IPS-NIHi11 (cell line): ENCODE results near the gene ATMIN.

Source experiments
- DNase-seq: peaks from one replicate; pipeline ENCODE4 v3.0.0; 2012; ENCODE audit warnings: mixed read lengths, low spot score

Gene ATMIN

DNA sequence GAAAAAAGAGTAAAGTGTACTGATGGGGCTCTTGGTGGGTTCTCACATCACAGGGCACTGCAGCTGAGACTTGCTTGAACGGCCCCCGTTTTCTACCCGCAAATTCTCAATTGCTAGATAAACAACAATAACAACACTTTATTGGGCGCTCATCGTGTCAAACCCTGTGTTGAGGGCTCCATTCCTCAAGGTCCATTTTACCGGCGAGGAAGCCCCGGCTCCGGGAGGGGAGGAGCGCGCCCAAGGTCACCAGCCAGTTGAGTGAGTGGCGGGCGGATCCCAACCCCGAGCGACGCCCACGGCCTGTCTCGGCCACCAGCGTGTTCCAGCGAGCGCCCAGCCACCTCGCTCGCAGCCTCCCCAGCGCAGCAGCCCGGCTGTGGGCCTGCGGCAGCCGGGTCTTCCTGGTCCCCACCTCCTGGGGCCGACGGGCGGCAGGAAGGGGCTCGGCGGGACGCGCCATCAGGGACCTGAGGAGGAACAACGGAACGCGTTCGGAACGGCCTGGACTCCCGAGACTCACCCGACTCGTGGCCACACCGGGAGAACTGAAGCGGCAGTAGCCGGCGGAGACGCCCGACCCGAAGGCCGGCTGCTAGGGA is 29.3 kb upstream of the ATMIN start:
- DNase-seq, result peak; percentile 59

DNA sequence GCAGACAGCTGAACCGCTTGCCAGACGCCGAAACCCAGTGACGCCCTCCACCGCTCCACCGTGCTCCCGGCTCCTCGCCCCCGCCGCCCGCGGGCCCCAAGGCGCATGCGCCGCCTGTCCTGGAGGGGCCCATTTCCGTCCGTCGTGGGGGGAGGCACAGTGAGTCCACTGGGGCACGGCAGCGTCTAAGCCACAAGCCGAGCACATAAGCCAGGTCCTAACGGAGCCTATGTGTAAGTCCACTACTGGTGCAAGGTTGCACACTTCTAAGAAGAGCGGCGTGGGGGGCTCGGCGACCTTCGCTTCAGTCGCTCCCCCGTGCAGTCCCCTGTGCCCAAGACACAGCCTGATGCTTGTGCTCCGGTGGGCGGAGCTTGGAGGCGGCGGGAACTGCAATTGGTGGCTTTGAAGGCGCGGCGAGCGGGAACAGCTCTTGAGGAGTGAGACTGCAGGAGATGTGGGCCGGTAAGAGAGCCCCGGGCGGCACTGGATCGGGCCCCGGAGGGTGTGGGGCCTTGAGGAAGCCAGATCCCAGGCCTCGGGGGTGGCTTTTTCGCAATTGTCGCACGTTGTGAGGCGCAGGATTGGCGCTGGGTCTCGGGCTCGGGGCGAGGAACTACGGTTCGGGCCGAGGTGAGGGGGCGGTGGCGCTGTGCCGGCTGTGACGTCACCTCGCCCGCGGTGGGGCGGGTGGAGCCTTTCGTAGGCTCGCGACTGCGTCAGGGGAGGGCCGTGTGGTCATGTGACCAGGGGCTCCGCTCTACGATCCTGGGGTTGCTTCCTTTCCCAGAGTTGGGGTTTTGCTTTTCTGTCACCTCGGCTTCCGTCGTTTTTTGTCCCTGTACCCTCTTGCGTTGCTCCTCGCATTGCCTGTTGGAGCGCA is 28.6 kb upstream of the ATMIN start, which contains the start of the genes CENPN and CMC2:
CENPN (plus strand) TSS at position 402 of the 883 bp plus-strand sequence. CDS start 4,726 bp downstream, outside the sequence.
CMC2 (minus strand) TSS at position 73 of the 883 bp plus-strand sequence. CDS start 9,491 bp downstream, outside the sequence.
- DNase-seq, result peak; percentile 97

DNA sequence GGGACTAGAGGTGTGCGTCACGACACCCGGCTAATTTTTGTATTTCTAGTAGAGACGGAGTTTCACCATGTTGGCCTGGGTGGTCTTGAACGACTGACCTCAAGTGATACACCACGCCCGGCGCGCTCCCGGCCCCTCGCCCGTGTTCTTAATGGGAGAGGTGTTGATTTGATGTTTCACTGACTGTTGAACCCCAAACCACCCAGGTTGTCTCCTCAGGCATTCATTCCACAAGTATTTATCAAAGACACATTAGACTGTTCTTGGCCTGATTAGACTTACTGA is 27.2 kb upstream of the ATMIN start:
- DNase-seq, result no peak

DNA sequence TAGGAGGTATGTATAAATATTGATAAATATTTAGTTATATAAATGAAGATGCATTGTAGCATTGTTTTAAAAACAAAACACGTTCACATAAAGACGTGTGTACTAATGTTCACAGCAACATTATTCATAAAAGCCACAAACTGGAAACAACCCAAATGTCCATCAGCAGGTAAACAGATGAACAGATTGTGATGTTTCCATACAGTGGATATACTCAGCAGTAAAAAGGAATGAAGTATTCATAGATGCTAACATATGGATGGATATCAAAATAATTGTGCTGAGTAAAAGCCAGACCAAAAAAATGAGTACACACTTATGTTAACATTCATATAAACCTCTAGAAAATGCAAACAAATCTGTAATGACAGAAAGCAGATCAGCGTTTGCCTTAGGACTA is 22.7 kb upstream of the ATMIN start:
- no peak for DNase-seq

DNA sequence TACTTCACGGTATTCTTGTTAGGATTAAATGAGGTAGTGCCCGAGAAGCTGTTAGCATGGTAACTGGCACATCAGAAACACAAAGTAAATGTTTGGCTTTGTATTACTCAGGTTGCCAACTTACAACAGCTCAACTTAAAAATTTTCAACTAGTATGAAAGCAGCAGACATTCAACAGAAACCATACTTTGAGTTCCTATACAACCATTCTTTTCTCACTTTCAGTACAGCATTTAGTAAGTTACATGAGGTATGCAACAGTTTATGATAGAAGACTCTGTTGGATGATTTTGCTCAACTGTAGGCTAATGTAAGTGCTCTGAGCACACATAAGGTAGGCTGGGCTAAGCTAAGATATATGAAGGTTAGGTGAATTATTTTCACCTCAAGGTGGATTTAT is 21.0 kb upstream of the ATMIN start:
- DNase-seq, result no peak

DNA sequence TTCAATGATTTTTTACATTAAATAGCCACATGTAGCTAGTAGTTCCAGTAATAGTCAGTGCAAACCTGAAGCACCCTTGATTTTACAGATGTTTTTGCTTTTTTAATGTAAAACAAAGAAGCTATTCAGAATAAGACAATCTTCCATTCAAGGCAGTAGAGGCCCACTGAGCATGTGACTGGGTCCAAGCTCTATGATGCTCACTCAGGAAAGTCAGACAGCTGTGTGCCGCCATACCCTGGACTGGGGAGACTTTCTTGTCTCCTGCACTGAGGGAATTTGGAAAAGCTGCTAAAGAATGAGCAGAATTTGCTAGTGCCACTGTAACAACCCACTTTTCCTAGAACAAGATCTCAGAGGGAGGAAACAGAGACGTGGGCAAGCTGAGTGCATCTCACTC is 17.1 kb upstream of the ATMIN start:
- no peak for DNase-seq

DNA sequence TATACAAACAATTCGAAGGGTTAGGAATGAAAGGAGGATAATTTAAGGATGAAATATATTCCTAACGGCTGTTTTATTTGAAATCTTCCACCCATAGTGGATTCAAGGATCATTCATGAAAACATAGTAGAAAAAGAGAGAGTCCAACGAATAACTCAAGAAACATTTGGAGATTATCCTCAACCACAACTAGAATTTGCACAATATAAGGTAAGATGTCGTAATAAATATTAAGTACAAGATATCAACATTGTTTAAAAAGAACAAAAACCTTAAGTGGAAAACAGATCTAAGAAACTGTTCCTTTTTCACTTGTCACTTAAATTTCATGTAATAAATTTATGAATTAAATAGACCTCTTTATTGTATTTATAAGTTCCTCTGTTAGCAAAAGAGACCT is 9.2 kb upstream of the ATMIN start:
- no peak for DNase-seq

DNA sequence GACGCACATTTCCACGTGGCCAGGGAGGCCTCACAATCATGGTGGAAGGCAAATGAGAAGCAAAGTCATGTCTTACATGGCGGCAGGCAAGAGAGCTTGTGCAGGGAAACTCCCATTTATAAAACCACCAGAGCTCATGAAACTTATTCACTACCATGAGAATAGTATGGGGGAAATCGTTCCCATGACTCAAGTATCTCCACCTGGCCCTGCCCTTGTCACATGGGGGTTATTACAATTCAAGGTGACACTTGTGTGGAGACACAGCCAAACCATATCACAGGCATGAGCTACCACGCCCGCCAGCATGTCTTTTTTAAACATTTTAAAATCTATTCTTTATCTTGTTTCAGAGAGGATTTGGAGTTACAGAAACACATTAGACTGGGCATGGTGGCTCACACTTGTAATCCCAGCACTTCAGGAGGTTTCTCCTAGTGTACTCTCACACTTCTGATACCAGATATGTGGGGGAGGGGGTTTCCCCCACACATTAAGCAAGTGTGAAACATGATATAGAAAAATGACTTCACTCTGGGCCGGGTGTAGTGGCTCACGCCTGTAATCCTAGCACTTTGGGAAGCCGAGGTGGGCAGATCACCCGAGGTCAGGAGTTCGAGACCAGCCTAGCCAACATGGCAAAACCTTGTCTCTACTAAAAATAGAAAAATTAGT is 5.6 kb upstream of the ATMIN start:
- DNase-seq, result no peak

DNA sequence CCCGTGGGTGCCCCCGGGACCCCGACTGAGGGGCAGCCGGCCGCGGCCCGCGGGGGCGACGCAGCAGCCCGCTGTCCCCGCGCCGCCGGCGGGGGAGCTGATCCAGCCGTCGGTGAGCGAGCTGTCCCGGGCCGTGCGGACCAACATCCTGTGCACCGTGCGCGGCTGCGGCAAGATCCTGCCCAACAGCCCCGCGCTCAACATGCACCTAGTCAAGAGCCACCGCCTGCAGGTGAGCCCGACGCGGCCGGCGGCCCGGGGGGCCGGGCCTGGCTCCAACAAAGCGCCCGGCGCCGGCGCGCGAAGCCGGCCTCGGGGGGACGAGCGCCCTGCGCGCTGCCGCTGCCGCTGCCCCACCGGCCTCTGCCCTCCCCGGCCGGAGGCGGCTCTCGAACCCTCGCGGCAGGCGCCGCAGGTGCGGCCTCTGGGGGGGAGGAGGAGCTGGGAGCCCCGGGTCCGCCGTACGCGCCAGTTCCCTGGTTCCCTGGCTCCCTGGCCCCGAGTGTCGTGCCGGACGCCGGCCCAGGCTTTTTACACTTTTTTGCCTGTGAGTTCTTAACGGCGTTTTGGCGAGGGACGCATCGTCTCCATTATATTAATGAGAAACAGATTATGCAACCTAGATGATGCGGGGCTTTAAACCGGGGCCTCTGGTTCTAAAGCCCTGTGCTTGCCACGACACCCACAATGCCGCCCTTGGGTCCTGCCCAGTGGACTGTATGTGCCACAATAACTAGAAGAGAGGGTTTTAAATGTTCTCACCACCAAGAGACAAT is 521 bp downstream of the ATMIN start:
- peak; percentile 81 for DNase-seq

DNA sequence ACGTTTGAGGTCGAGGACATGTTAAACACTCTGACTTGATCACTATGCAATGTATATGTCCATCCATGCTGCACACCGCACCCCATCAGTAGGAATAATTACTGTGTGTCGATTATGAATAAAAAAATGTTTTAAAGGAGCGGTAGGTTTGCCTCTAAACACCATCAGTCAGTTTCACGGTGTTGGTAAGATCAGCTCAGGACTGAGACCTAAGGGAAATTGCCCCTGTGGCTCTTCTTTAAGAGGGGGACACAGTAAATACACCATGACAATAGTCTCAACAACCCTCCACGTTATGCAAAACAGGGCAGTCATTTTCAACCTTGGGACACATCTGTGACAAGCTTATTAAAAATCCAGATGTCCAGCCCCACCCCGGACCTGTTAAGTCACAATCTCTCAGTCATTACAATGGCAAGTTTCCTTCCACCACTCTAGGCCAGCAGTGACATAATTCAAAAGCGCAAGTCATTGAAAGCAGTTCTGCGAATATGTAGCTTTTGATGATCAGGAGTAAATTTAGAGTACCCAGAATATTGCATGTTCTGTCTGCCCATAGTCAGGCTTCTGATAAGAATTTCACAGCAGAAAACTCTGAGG is 1.2 kb downstream of the ATMIN start:
- DNase-seq, result no peak

DNA sequence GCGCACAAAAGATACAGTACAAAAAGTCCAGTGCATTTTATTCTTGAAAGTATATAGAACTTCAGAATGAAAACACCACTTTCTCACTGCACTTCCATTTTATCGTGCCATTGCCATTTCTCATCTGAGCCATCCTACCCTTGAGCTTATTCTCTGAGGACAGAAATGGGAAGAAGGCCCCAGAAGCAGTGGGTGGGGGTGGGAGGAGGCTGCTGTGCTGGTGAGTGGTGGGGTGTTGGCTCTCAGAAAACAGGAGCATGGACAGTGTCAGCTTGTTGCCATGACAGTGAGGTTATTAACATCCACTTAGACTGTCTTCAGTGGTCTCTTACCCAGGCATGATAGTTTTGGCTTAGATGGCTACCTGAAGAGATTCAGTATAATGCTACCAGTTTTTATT is 4.5 kb downstream of the ATMIN start:
- DNase-seq, result no peak

DNA sequence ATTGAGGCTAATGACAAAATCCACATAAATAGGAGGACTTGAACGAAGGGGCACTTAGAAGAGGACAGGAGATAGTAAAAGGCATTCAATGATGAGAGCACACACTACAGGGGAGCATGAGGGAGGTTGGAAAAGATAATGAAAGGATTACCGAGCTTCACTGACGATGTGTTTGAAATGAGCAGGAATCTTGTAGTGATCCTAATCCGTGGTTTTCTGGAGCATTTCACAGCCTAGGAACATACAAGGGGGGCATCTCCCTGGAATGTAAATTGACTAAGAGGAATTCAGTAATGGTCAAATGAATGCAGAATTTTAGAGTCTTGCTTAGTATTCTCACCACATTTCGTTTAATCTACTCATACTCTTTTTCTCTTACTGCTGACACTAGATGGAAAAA is 5.2 kb downstream of the ATMIN start:
- no peak for DNase-seq

DNA sequence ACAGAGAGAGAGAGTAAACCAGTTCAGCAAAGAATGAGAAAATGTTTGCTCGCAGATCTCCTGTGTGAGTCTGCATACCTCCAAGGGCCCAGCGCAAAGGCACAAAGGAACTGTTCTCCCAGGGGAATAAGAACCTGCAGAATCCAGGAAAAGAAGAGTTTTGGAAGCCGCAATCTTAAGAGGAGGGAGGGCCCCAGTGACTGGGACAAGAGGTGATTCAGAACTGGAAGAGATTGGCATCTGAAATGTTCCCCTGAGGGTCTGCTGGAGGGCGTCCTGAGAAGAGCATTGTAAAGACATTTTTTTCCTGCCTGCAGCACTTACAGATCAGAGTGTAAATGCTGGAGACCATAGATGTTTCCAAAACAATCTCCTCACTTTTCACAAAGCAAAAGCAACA is 6.1 kb downstream of the ATMIN start:
- no peak for DNase-seq

DNA sequence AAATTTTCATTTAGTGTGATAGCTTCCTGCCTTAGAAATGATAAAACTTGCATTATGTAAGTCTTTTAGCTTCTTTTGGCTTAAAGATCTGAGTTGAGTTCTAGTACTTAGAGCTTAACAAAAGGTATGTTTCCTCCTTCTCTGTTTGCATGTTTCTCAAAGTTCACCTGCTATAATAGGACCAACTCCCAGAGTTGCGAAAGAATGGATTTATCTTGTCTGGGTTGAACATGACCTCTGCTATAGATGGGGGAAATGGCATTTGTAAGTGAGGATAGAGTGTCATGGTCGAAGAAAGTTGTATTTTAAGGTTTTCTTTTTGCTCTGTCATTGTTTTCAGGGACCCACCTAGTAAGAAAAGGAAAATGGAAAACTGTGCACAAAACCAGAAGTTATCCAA is 7.2 kb downstream of the ATMIN start:
- DNase-seq, result no peak

DNA sequence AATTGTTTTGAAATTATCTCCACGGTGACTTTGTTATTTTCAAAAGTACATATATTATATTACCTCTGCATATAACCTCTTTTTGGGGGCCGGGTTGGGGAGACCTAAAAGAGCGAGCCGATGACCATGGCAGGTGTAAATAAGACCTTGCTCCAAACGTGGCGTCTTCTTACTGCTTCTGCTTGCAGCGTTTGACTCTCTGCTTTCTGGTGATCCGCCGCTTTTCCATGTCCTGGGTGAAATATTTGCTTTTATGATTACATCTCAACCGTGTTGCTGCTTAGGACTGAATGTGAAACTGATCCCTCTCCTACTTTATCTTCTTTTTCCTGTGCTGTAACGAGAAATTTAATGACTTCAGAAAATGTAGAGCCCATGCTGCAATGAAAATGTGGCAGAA is 18.1 kb downstream of the ATMIN start:
- no peak for DNase-seq

DNA sequence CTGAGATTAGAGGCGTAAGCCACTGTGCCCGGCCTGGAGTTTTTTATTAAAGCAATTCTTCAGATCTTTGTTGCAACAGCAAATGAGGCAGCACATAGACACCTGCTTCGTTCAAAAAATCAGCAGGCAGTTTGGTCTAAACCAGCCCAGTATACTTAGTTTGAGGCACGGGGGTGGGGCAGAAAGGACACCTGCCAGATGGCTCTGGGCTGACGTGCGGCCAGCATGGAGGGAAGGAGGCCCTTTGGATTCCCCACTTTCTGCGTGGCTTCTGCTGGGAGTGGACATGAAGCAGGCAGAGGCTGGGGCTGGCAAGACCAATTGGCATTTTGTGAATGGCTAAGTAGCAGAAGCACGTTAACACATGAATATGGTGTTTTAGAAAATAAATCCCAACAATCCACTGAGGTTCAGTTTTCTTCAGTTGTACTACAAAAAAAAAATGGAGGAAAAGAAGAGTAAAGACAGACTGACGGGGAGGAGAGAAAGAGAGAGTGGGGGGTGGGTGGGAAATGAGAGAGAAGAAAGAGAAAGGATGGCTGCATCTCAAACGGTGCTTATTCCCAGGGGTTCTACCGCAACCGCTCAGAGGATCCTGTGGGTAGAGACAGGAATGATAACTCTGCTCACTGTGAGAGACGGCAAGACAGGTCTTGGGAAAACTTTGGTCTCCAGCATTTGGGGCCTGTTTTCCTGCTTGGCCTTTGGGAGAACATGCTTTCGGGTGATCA is 25.1 kb downstream of the ATMIN start:
- no peak for DNase-seq

DNA sequence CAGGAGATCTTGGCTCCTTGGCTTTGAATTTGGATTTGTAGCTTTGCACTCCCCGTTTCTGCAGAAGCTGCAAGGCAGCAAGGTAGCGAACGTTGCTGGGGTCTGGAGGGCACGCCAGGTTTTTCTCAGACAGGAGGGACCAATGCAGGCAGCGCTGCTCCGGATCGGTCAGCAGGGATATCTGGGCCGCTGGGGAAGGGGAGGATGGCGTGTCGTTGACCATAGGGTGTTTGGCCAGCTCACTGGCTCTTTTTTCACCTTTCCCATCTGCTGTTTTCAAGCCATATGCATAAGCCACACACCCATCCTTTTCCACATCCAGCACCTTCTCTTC is 25.6 kb downstream of the ATMIN start:
- no peak for DNase-seq

DNA sequence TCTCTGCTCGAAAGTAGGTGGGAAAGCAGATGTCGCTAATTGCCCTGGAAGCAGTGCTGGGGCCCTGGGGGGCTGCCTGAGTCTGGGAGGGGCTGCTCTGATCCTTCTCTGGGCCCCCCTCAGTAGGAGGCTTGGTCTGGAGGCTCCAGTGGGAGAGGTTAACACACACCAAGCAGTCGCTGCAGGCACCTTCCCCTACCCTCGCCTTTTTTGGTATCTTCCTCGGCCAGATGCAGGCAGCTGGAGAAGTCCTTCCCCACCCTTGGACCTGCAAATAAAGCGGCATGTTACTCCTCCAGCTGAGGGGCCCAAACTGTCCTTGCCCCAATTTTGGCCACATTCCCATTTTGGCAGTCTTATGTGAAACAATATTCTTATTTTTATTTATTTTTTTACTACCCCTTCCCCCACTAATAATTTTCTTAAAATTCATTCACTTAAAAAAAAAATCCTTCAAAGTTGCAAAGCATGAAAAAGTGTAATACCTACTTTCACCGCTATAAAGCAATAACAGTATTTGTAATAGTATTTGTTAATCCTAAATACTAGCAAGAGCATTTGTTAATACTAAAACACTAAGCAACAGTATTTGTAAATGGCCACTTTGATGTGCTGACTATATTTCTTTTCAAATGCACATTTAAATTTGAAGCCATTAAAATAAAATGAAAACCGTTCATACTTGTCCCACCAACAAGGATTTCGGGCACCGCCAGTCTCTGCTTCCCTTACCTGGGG is 26.4 kb downstream of the ATMIN start:
- no peak for DNase-seq

DNA sequence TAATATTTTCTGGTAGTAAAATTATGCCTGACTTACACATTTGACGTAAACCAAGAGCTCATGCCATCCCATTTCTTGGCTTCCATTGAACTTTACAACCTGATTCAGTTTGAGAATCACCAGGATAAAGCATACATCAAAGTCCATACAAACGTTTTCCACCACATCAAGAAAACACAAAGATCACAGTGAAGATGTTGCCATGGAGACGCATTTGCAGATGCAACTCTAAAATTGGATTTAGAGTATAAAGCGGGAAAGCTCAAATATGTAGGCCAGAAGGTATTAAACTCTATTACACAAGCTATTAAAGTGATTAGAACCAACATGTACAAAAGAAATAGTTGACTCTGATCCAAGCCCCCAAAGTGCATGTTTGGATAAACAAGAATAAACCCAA is 31.0 kb downstream of the ATMIN start:
- no peak for DNase-seq

DNA sequence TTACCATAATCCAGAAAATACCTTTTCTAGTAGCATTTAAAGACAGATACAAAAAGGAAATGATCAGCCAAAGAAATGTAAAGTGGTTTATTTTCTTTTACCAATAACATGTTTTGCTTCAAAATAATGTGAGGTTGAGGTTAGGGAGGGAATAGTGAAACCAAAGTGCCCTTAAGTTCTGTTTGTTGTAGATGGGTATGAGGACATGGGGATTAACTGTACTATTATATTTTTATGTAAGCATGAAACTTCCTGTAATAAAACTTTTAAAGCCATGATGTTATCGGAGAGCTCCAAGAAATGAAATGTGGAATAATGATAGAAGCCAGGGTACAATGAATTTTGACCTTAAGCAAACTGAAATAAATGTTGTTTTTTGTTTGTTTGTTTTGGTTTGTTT is 31.5 kb downstream of the ATMIN start:
- DNase-seq, result no peak

DNA sequence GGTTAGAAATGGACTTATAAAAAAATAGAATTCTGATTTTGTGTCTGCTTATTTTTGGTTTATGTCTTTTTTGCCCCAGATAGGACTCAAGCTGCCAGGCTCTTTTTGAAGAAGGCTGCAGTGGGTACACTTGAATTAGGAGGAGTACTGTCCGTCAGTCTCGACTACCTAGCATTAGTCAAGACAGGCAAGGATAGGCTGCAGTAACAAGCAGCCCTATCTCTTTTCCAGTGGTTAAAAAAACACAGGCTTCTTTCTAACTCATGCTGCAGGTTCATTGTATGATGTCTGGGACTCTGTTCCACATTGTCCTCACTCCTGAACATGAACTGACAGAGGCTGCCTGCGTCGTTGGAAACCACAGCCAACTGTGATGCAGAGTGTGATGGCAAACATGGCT is 33.4 kb downstream of the ATMIN start:
- no peak for DNase-seq
